Iris pigment epithelial cell (primary cell): ENCODE measurements around the gene ENDOD1.

Experiments
- DNase-seq: peaks from one replicate; pipeline ENCODE4 v3.0.0-alpha.2; 2011; ENCODE audit warnings: low read depth

Gene ENDOD1

DNA sequence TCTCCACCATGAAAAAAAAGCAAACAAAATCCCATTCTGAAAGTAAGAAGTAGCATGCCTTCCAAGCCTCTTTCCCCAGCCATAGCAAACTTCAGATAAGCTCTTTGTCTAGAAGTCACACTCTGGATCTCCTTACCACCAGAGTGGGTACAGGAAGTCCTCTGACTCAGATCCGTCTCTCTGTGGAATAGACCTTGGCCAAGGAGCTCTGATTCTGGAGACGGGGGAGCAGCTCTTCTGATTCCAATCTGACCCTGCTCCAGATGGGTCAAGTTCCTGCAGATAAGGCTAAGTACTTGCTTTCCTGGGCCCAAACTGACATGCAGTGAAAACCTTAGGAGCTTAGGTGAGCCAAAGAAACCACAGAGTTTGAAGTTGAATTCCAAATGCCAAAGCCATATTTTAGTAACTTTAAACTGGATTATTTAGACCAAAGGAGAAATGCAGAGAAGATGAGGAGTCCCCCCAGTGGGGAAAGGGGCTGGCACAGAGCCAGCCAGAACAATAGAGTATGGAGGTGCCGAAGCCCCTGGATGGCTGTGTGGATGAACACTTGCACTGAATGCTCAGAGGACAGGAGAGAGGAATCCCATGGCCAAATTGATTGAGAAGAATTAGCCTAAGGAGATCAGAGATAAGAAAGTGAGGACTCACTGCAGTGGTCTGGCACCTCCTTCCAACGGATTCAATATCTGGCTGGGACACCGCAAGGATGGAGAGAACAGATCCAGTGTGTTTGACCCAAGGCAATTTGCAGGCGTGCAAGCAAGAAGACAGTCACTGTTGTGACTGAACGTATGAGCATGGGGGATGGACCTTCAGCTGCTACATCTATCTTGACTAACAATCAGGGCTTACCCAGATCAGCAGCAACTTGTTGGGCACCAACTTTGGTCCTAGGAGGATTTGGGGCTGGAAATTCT is 54.9 kb downstream of the ENDOD1 start:
- DNase-seq: no peak

DNA sequence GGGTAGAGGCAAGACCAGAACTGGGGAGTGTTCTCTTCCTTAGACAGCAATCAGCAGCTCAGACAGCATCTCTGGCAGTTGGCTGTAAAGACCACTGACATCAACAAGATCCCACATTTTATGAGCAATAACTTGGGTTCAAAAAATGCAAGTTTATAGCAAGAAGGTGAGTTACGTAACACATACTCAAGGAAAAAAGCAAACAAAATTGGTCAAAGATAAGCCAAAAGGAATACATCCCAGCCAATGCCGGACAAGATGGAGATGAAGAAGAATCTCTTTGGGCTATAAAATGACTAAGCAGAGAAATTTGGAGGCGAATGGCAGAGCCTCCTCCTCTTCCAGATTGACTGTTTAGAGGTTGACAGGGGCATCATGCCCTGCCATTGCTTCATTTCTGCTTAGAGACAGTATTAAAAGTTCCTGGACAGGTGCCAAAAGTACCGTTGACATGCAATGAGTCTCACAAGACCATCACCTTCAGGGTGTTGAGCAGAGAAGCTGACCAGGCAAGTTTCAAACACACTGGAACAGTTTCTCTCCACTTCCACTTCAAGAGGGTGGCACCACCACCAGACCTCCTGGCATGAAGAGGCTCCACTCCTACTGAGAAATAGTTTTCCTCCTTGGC is 55.9 kb downstream of the ENDOD1 start:
- no peak for DNase-seq

DNA sequence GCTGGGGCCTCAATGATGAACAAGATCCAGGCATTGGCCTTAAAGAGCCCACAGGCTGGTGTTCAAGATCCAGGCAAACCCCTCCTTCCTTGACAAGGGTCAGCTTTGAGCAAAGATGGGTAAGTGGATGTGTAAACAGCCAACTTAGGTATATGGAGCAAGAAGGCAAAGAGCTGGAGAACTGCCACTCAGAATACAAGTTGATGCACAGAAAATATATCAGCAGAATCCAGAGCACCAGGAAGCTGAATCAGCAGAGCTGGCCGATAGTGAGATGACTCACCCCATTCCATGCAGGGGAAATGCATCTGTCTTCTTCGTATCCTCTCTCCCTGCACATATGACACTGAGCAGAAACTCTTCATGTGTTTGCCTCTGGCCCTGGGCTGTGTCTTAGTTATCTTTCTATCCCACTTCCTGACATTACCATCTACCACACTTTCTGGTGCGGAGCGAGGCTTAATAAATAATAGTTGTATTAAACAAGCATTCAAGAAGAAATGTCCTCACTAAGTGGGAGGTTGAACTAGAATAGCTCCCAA is 57.8 kb downstream of the ENDOD1 start:
- peak; percentile 94 for DNase-seq

- no peak for DNase-seq
These were observed 58.8 kb downstream of the ENDOD1 start for GRCh38 chr11:95148406-95148805.

DNA sequence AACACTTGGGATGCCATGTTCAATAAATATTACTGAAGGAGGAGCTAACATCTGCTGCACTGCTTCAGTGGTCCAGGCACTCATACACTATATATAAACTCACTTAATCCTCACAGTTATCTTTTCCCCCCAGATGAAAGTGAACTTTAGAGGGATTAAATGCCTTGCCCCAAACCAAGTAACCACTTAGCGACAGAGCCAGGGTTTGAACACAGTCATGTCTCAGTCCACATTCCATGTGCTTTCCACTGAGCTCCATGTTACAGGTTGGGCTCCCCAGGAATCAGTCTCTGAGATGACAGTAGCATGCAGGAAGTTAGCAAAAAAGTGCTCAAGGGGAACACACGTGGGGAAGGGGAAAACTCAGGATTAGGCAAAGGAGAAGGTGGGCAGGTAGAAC is 59.3 kb downstream of the ENDOD1 start:
- no peak for DNase-seq

DNA sequence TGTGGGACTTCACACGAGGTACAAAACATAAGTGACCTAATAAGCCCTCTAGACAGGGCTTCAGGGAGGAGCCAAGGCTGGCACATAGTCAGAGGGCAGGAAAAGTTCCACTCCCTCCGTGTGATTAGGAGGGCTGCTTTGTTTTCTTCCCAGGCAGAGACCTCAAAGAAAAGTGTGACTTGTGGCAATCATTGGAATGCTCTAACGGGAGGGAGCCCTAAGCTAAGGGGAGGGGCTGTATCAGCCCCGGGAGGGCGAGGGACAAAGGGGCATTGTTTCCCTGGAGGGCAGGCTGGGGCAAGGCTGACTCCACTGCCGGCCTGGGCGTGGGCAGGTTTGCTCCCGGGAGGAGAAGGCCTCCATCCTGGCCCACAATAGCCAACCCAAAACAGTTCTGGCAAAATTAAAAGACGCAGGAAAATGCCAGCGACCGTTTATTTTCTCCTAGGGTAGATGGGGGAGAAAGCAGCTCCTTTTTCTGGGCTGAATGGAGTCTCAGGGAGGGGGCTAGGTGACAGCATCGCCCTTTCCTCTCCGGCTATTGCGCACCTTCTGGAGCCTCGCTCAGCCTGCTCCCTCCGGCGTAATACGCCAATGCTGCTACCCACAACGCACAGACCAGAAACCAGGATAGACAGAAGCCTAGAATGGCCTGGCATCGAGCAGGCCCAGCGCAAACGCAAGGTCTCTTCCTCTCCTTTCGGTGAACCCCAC is 60.2 kb downstream of the ENDOD1 start:
- no peak for DNase-seq

- peak; percentile 90 for DNase-seq
These were observed 61.5 kb downstream of the ENDOD1 start for GRCh38 chr11:95150956-95151684.

- no peak for DNase-seq
These were observed 63.5 kb downstream of the ENDOD1 start for GRCh38 chr11:95152876-95153856.

DNA sequence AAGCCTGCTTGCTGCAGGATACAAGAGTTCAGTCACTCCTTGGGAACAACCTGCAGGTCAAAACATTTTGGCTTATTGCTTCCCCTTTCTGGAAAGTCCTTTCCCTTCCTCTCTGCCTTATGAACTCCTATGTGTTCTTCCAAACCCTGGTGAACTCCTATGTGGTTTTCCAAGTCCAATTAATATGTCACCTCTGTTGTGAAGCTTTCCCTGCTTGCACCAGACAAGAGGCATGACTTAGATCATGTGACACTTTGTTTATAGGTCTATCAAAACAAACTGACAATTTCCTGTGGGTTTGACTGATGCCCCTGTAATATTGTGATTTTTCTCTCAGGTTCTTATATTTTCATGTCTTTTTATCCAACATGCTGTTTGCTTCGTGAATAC is 64.2 kb downstream of the ENDOD1 start:
- no peak for DNase-seq

GRCh38 chr11:95154514-95154913 is 64.9 kb downstream of the ENDOD1 start:
- peak; percentile 36 for DNase-seq

DNA sequence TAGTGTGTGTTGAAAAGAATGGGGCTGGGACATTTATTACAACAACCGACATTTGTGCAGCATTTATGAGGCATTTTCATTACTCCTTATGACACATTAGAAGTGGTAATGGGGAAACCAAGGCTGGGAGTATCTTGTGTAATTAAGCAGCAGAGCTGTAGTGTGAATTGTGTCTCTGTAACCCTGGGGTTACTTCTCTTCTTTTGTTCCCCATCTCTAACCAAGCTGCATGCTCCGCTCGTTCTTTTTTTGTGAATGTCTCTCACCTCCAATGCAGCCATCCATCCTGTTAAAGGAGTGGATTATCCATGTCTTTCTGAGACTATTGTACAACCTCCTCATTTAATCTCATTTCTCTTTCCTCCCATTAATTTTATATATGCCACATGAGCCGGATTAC is 65.7 kb downstream of the ENDOD1 start:
- DNase-seq: no peak

GRCh38 chr11:95156133-95156721 is 66.6 kb downstream of the ENDOD1 start:
- no peak for DNase-seq

GRCh38 chr11:95156916-95157541 is 67.4 kb downstream of the ENDOD1 start:
- no peak for DNase-seq

GRCh38 chr11:95157824-95158223 is 68.2 kb downstream of the ENDOD1 start:
- DNase-seq: no peak

GRCh38 chr11:95161248-95161647 is 71.6 kb downstream of the ENDOD1 start:
- DNase-seq: no peak

GRCh38 chr11:95163106-95163505 is 73.5 kb downstream of the ENDOD1 start:
- no peak for DNase-seq

DNA sequence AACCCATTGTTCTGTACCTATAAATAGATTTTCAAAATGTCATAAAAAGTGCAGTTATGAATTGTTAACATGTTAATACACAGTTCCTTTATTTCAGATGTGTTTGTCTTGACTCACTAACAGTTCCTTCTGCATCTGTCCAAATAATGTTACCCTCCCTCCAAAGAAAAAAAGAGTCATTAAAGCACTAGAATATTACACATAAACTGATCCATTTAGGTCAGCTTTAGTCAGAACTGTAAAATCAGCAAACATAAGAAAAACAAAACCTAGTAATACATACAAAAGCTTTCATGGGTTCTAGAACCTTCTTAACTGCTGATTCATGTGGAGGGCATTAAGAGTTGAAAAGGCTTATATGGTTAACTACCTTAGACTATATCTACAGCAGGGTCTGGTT is 76.0 kb downstream of the ENDOD1 start:
- no peak for DNase-seq

GRCh38 chr11:95166781-95167180 is 77.1 kb downstream of the ENDOD1 start:
- DNase-seq: no peak

DNA sequence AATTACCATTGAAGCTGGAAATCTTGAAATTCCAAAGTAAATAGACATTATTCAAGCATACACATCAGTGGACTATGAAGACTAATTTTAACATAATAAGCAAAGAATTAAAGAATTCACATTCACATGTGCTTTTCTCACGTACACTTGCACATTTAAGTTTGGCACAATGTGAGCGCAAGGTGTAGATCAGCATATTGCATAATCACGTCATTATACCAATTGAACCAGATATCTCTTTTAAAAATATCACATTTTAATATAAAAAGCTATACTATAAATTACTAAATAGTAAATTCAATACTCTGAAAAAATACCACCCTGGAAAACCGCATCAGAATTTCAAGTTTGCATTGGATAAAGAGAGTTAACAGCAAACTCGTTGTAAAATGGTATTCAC is 80.6 kb downstream of the ENDOD1 start:
- DNase-seq: no peak
